ENCODE results near the gene MIEF1. TPM values are rescaled to one million over a fixed set of nuclear protein-coding genes. Genes with fewer than 3 reads are reported as not detected.

MIEF1 gene
- 21.6 to 30.6 TPM (median 28.1 TPM) in 5 replicates for total RNA-seq (2022; extraction: Qiagen RNA extraction)

GRCh38 chr22:39502109-39502788, at the start of gene MIEF1:
Gene MIEF1 (plus strand): TSS chr22:39502290. CDS start chr22:39511295, 9,005 bp downstream.

GRCh38 chr22:39456522-39457197, 45.4 kb upstream of the MIEF1 start, which contains the start of gene MGAT3:
Gene MGAT3 (plus strand): TSS chr22:39457012. CDS start chr22:39487348, 30,336 bp downstream.

GRCh38 chr22:39520226-39521105, 18.4 kb downstream of the MIEF1 start, which contains the start of gene ATF4:
Gene ATF4 (plus strand): TSS chr22:39520562. CDS start chr22:39521446, 884 bp downstream.

GRCh38 chr22:39532215-39533073, 30.4 kb downstream of the MIEF1 start, which contains the start of gene RPS19BP1:
Gene RPS19BP1 (minus strand): TSS chr22:39532748. CDS start chr22:39532738, 10 bp downstream.

Other genes starting within 250 kb of the MIEF1 start
- gene RPL3, start 182.7 kb upstream of the MIEF1 start, total RNA-seq (2022; extraction: Qiagen RNA extraction), result 1,528 to 2,414 TPM (median 1,562 TPM) in 5 replicates
- 9.4 to 11.9 TPM (median 10.2 TPM) in 5 replicates for gene SYNGR1, start 152.3 kb upstream of the MIEF1 start, total RNA-seq (2022; extraction: Qiagen RNA extraction)
- 7.4 to 11.3 TPM (median 10.3 TPM) in 5 replicates for gene TAB1, start 102.5 kb upstream of the MIEF1 start, total RNA-seq (2022; extraction: Qiagen RNA extraction)
- 0.61 to 1.2 TPM (median 0.89 TPM) in 5 replicates for gene MGAT3, start 45.3 kb upstream of the MIEF1 start, total RNA-seq (2022; extraction: Qiagen RNA extraction)
- gene ATF4, start 18.3 kb downstream of the MIEF1 start, total RNA-seq (2022; extraction: Qiagen RNA extraction), result 302 to 372 TPM (median 335 TPM) in 5 replicates
- gene RPS19BP1, start 30.5 kb downstream of the MIEF1 start, total RNA-seq (2022; extraction: Qiagen RNA extraction), result 74.6 to 99.1 TPM (median 82.4 TPM) in 5 replicates
- gene CACNA1I, start 68.5 kb downstream of the MIEF1 start, total RNA-seq (2022; extraction: Qiagen RNA extraction), result 0.06 to 0.13 TPM (median 0.11 TPM) in 5 replicates

Data from A549 treated with dexamethasone at 1 μM for 4 hours (cell line).